GM19035 (cell line): ENCODE measurements around the gene ARMCX1.
"Not testable (repeated sequence)": the region's sequence is repeated elsewhere in the genome, so short reads cannot be mapped to it uniquely, and the experiment has no call there.

Experiments used
- ATAC-seq: cut with Tn5 transposase; IDR thresholded peaks from one replicate; pipeline ENCODE4 v1.9.1; 2021; ENCODE audit not compliant: unreplicated experiment

ARMCX1 gene

GRCh38 chrX:101550362-101550750, at the start of gene ARMCX1:
TSS of gene ARMCX1 (plus strand) at chrX:101550547. CDS start at chrX:101552931, 2,384 bp downstream.
- ATAC-seq: no peak

GRCh38 chrX:101502929-101503328, 47.4 kb upstream of the ARMCX1 start:
- ATAC-seq: not testable (repeated sequence)

GRCh38 chrX:101507372-101507771, 43.0 kb upstream of the ARMCX1 start:
- ATAC-seq: no peak

GRCh38 chrX:101507986-101508385, 42.4 kb upstream of the ARMCX1 start:
- no peak for ATAC-seq

GRCh38 chrX:101530944-101531343, 19.4 kb upstream of the ARMCX1 start:
- no peak for ATAC-seq

GRCh38 chrX:101539116-101539515, 11.2 kb upstream of the ARMCX1 start:
- no peak for ATAC-seq

- no peak for ATAC-seq
These were observed 518 bp downstream of the ARMCX1 start for GRCh38 chrX:101550751-101551379.

GRCh38 chrX:101551380-101551767, 1.0 kb downstream of the ARMCX1 start:
- no peak for ATAC-seq

GRCh38 chrX:101552714-101553113, 2.4 kb downstream of the ARMCX1 start:
- ATAC-seq: no peak

- no peak for ATAC-seq
These were observed 14.3 kb downstream of the ARMCX1 start for GRCh38 chrX:101564651-101565050.

- ATAC-seq: peak; percentile 98
These were observed 45.5 kb downstream of the ARMCX1 start for GRCh38 chrX:101595739-101596419.

GRCh38 chrX:101599592-101599991, 49.2 kb downstream of the ARMCX1 start:
- not testable (repeated sequence) for ATAC-seq

- no peak for ATAC-seq
These were observed 51.7 kb downstream of the ARMCX1 start for GRCh38 chrX:101602077-101602476.
